HG03025 (cell line): Measurements from ENCODE around the gene ZNF491.
"Not testable (repeated sequence)": the region's sequence is repeated elsewhere in the genome, so short reads cannot be mapped to it uniquely, and the experiment has no call there.

Experiments used
- ATAC-seq: cut with Tn5 transposase; IDR thresholded peaks from one replicate; pipeline ENCODE4 v1.9.1; 2021; ENCODE audit warnings: mild to moderate bottlenecking, moderate library complexity; ENCODE audit not compliant: unreplicated experiment, low FRiP score

ZNF491 gene

DNA sequence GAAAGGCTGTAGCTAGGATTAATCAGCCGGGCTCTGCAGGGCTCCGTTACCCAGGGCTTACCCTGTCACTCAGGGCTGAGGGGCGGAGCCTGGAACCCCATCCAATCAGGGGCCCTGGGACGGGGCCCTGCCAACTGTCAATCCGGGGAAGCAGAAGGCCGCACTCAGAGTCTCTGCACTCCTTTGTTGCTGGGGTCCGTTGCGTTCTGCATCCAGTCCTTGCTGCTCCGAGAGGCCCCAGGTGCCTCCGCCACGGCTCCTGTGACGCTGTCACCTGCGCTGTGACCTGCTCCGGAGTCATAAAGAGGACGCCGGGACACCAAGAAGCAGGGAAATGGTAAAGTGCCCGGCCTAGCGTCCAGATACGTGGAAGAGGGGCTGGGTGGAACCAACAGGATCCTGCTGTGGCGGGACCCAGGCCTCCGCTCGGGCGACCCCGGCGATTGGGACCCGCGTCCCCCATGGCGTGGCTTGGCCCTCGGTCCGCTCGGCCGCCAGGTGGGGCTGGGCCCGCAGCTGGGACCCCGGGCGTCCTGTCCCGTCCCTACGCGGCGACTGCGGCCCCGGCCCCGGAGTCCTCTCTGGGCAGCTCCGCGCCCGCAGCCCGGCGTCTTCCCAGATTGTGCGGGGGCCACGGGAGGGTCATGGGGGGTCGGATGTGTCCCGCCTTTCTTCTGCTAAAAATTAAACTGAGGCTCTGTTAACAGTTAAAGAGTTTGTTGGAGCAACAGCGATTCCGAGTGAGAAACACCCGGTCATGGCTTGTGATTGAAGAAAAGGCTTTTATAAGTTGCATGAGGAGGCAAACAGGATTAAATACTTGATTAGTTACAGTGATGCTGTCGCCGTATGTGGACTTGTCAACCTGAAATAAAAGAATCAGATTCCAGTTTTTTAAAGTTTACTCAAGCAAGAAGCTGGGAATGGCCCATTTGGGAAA, at the start of gene ZNF491:
TSS of gene ZNF491 (plus strand) at position 133 of the 940 bp plus-strand sequence. CDS start 7,431 bp downstream, outside the sequence.
- ATAC-seq, result peak; percentile 87

DNA sequence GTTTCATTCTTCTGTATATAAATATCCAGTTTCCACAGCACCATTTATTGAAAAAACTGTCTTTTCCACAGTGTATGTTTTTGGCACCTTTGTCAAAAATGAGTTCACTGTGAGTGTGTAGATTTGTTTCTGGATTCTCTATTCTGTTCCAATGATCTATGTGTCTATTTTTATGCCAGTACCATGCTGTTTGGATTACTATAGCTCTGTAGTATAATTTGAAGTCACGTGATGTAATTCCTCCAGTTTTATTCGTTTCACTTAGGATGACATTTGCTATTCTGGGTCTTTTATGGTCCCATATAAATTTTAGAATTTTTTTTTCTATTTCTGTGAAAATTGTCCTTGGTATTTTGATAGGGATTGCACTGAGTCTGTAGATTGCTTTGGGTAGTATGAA, 48.6 kb upstream of the ZNF491 start:
- no peak for ATAC-seq

DNA sequence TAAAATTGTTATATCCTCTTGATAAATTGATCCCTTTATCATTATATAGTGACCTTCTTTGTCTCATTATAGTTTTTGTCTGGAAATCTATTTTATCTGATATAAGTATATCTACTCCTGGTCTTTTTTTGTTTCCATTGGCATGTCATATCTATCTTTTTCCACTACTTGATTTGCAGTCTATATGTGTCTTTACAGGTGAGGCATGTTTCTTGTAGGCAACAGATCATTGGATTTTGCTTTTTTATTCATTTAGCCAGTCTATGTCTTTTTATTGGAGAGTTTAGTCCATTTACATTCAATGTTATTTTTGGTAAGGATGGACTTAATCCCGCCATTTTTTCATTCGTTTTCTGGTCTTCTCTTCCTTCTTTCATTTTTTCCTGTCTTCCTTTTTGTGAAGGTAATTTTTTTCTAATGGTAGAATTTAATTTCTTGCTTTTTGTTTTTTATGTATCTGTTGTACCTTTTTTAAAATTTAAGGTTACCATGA, 46.0 kb upstream of the ZNF491 start:
- ATAC-seq, result no peak

DNA sequence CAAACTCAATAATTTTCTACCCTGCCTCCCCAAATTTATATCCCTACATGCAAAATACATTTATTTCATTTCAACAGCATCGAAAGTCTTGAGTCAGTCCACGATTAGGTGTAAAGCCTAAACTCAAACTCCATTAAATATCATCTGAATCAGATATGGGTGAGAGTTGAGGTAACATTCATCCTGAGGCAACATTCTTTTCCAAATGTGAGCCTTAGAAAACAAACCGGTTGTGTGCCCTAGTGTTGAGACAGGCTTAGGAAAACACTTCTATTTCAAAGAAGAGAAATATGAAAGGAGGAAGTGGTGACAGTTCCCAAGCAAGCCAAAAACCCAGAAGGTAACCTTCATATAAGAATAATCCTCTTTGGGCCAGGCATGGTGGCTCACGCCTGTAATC, 43.7 kb upstream of the ZNF491 start:
- no peak for ATAC-seq

DNA sequence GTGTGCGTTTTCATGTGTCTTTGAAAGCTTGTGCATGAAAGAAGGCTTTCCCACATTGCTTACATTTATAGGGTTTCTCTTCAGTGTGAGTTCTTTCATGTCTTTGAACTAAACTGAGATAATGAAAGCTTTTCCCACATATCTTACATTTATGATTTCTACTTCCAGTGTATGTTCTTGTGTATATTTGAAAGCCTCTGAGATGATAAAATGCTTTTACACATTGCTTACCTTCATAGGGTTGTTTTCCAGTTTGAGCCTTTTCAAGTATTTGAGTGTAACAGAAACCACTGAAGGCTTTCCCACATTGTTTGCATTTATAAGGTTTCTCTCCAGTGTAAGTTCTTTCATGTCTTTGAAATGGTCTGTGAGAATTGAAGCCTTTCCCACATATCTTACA, 41.4 kb upstream of the ZNF491 start:
- no peak for ATAC-seq

DNA sequence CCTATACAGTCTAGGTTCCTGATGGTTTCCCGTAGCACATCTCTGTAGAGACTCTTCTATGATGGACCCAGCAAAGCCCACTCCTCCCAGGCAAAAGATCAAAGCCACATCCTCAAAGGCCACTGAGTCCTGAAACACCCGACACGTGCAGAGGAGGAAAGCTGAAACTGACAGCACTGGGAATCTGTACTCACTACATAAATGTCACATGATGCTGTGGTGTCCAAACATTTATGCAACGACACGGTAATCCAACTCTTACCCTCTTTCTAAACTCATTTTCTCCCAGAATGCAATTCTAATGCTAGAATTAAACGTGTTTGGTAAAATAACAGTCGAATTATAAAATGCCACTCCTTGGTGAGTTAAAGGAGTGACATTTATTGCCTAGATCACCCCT, 38.5 kb upstream of the ZNF491 start:
- no peak for ATAC-seq

DNA sequence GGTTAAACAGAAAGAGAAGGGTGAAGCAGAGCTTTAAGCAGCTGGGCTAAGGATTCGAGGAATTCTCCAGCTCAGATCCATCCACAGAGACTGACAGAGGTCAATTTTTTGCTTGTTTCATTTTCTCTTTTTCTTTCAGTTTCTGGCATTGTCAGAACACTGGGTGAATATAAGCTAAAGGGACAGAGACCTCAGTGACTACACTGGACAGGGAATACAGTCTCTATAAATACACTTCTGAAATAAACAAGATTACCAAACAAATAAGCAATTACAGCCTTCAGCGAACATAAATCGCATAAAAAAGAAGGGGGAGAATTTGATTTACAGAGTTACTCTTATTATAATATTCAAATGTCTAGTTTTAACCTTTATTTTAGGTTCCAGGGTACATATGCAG, 35.2 kb upstream of the ZNF491 start:
- no peak for ATAC-seq

DNA sequence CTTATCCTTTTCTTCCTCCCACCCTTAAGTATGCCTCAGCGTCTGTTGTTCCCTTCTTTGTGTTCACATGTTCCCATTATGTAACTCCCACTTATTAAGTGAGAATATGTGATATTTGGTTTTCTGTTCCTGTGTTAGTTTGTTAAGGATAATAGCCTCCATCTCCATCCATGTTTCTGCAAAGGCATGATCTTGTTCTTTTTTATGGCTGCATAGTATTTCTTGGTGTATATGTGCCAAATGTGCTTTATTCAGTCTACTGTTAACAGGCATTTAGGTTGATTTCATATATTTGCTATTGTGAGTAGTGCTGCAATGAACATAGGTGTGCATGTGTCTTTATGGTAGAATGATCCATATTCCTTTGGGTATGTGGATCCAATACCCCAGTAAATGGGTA, 34.7 kb upstream of the ZNF491 start:
- no peak for ATAC-seq

DNA sequence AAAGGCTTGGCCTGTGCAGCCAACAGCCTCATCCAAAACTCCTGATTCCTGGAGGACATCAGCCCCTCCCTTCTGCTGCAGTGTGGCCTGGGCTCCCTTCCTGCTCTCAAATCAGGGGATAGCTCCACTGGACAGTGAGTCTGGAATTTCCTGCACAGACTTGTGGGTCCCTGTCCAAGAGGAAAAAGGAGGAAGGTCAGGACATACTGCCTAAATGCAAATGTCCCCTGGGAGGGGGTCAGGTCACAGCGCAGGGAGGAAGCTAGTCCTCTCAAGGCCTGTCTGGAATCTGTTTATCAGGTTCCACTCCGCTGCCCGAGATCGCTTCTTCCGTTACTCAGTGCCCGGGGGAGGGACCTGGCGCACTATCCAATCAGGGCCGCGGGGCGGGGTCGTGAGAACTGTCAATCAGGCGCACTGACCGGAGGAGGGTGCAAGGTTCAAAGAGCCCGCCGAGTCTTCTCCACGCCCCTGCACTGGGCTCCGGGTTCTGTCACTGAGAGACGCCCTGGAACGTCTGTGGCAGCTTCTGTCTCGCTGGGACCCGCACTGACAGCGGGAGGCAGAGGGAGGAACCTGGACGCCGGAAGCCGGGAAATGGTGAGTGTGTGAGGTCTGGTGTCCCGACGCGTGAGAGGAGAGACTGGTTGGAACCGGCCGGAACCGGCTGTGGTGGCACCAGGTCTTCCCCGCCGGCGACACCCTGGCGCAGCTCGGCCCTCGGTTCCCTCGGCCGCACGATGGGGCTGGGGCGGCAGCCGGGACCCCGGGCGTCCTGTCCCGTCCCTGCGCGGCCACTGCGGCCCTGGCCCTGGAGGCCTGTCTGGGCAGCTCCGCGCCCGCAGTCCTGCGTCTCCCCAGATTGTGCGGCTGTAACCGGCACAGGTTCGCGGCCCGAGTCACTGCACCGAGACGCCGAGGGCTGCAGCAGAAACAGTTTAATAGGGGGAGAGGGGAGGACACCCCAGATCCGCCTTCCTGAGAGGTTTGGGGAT, 31.4 kb upstream of the ZNF491 start, which contains the start of gene ZNF441:
TSS of gene ZNF441 (plus strand) at position 404 of the 995 bp plus-strand sequence. CDS start at position 598, 194 bp downstream.
- peak; percentile 86 for ATAC-seq

DNA sequence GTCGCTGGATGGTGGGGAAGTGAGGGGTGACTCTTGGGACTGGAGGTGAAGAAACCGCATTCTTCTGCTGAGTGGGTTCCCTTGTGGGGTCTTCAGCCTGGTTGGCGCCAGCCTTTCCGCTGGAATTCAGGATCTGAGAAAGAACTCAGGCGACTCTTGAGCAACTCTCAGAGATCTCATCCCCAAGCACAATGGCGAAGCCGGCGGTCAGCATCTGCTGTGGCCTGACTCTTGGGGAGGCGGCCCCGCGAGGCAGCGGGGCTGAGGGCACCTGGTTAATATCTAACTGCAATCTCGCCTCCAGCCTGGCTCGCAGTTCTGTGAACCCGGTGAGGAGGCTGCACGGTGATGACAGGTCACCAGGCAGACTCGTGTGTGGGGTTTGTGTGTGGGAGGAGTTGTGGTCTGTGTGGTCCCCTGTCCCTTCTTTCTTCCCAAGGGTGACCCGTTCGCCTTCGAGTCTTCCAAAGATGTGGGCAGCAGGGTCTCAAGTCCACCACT, 30.6 kb upstream of the ZNF491 start:
- ATAC-seq, result peak; percentile 10

DNA sequence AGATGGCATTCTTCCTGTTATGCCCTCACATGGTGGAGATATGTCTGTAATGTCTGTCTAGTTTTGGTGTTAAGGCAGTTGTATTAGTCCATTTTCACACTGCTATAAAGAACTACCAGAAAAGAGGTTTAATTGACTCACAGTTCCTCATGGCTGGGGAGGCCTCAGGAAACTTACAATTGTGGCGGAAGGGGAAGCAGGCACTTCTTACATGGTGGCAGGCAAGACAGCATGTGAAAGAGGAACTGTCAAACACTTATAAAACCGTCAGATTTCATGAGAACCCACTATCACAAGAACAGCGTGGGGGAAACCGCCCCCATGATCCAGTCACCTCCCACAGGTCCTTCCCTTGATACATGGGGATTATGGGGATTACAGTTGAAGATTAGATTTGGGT, 28.3 kb upstream of the ZNF491 start:
- ATAC-seq, result no peak

DNA sequence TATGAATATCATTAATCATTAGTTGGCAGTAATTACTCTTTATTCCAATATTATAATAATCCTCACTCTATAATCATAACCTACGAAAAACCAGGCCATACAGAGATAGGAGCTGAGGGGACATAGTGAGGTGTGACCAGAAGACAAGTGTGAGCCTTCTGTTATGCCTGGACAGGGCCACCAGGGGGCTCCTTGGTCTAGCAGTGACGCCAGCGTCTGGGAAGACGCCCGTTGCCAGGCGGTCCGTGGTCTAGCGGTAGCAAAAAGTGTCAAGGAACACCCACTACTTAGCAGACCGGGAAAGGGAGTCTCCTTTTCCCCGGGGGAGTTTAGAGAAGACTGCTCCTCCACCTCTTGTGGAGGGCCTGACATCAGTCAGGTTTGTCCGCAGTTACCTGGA, 26.8 kb upstream of the ZNF491 start:
- ATAC-seq, result not testable (repeated sequence)

DNA sequence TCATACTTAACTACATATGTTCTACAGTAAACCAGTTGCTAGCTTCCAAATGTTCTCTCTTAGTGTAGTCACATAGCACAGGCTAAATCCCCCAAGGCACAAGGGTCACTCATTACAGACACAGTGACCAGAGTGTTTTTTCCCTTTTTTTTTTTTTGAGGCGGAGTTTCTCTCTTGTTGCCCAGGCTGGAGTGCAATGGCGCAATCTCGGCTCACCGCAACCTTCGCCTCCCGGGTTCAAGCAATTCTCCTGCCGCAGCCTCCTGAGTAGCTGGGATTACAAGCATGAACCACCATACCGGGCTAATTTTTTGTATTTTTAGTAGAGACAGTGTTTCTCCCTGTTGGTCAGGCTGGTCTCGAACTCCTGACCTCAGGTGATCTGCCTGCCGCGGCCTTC, 21.7 kb upstream of the ZNF491 start:
- not testable (repeated sequence) for ATAC-seq

DNA sequence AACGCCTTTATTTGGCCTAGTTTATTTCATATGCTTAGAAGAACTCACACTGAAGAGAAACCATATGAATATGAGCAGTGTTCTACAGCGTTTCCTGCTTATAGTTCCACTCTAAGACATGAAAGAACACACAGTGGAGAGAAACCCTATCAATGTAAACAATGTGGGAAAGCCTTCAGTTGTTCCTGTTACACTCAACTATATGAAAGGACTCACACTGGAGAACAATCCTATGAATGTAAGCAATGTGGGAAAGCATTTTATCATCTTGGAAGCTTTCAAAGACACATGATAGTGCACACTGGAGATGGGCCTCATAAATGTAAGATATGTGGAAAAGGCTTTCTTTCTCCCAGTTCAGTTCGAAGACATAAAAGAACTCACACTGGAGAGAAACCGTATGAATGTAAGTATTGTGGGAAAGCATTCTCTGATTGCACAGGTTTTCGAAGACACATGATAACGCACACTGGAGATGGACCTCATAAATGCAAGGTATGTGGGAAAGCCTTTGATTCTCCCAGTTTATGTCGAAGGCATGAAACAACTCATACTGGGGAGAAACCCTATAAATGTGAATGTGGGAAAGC, 17.8 kb upstream of the ZNF491 start:
- no peak for ATAC-seq

DNA sequence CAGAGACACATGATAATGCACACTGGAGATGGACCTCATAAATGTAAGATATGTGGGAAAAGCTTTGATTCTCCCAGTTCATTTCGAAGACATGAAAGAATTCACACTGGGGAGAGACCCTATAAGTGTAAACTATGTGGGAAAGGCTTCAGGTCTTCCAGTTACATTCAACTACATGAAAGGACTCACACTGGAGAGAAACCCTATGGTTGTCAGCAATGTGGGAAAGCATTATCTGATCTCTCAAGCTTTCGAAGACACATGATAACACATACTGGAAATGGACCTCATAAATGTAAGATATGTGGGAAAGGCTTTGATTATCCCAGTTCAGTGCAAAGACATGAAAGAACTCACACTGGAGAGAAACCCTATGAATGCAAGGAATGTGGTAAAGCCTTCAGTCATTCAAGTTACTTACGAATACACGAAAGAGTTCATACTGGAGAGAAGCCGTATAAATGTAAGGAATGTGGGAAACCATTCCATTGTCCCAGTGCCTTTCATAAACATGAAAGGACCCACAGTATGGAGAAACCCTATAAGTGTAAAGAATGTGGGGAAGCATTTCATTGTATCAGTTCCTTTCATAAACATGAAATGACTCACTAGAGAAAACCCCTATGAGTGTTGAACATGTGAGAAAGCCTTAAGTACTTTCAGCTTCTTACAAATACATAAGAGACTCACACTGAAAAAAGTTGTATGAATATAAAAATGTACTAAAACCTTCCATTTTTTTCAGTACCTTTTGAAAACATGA, 16.8 kb upstream of the ZNF491 start:
- ATAC-seq, result no peak

DNA sequence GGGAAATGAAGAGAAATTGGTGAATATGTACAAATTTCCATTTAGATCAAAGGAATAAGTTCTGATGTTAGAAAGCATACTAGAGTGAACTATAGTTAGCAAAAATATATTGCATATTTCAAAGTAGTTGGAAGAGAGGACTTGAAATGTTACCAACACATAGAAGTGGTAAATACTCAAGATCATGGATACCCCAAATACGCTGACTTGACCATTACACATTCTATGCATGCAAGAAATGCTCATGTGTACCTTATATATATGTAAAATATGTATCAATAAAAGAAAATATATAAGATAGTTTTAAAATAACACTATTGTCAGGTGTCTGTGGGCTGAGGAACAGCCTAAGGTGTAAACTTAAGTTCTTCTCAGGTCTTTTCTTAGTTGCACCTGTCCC, 14.6 kb upstream of the ZNF491 start:
- no peak for ATAC-seq

DNA sequence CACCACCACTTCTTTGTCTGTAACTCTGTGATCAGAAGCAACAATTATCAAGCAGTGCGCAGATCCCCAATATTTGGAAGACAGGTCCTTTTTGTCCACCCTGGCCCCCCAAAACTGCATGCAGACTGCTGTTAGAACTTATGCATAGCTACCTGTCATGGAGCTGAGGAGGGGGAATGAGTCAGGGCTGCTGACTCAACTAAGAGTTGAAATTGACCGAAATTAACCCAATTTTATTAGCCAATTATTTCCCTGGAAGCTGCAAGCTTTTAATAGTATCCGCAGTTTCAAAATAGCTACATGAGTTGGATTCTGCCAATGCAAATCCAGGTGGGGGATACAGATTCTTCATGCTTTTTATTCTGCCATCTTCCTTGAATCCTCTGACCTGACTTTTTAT, 14.0 kb upstream of the ZNF491 start:
- ATAC-seq, result no peak

DNA sequence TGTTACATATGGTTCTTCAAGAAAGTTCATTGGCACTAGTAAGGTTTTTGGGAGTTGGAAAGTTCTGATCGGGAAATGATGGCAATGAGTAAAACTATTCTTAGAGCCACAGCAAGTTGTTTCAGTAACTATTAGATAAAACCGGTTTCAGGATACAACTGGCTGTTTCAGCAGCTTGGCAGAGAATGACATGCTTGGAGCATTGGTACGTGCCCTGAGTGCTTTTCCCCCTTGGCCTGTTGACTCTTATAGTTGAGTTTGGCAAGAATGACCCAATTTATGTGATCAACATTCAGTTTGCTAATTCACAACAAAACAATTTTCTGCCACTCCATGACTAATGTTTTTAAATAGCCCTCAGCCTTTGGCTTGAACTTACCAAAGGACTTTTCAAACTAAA, 10.8 kb upstream of the ZNF491 start:
- no peak for ATAC-seq

DNA sequence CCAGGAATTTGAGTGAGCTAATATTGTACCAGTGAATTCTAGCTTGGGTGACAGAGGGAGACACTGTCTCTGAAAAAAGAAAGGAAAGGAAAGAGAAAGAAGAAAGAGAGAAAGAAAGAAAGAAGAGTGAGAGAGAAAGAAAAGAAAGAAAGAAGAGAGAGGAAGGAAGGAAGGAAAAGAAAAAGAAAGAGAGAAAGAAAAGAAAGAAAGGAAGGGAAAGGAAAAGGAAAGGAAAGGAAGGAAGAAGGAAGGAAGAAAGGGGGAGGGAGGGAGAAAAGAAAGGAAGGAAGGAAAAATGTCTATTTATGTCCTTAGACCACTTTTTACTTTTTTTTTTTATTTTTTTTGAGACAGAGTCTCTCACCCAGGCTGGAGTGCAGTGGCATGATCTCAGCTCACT, 5.4 kb upstream of the ZNF491 start:
- no peak for ATAC-seq

DNA sequence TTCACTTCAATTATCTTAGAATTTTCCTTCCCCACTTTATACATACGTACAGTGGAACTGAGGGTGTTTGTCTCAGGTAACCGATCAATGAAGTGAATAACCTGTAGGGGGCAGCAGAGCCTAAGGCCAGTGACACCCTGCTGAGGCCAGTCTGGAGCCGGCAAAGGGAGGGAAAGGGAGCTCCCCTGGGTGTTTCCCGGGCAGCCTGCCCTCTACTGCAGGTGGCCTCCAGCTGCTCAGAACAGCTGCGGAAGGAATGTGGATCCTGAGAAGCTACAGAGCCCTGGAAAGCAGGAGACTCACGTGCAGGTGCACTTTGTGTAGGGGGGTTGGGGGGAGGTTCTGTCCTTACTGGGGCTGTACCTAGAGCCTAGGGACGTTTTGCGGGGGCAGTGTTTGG, 832 bp upstream of the ZNF491 start:
- peak; percentile 40 for ATAC-seq
